GM23248 (cell line): ENCODE results near the gene PLK2. TPM values are rescaled to one million over a fixed set of nuclear protein-coding genes. Genes with fewer than 3 reads are reported as not detected.

Experiments
- DNase-seq: peaks from one replicate; pipeline ENCODE4 v3.0.0-alpha.2; 2015
- H2AFZ ChIP-seq: fragments of 200-600 bp; sonication (generic); 2 replicates; pipeline ENCODE4 v1.6.1; 2016; ENCODE audit warnings: antibody characterized with exemption
- H3F3A ChIP-seq: fragments of 200-600 bp; sonication (generic); 2 replicates; pipeline ENCODE4 v1.6.1; 2016; ENCODE audit warnings: mild to moderate bottlenecking, antibody characterized with exemption, mixed run types; ENCODE audit not compliant: insufficient read depth
- H3K27ac ChIP-seq: fragments of 200-600 bp; sonication (generic); 2 replicates; pipeline ENCODE4 v1.5.1; 2016; ENCODE audit warnings: mild to moderate bottlenecking
- H3K27me3 ChIP-seq: fragments of 200-600 bp; sonication (generic); replicated peaks from 2 replicates; pipeline ENCODE4 v1.6.1; 2016; ENCODE audit warnings: mild to moderate bottlenecking; ENCODE audit not compliant: insufficient read depth
- H3K36me3 ChIP-seq: fragments of 200-600 bp; sonication (generic); 2 replicates; pipeline ENCODE4 v1.6.1; 2016; ENCODE audit warnings: low read depth, mild to moderate bottlenecking
- H3K4me1 ChIP-seq: fragments of 200-600 bp; sonication (generic); 2 replicates; pipeline ENCODE4 v1.6.1; 2016; ENCODE audit warnings: mild to moderate bottlenecking; ENCODE audit not compliant: insufficient read depth
- H3K4me2 ChIP-seq: fragments of 200-600 bp; sonication (generic); one replicate; pipeline ENCODE4 v1.6.1; 2016; ENCODE audit warnings: mild to moderate bottlenecking; ENCODE audit not compliant: unreplicated experiment
- H3K4me3 ChIP-seq: fragments of 200-600 bp; sonication (generic); 2 replicates; pipeline ENCODE4 v1.5.1; 2016; ENCODE audit warnings: mild to moderate bottlenecking
- H3K79me2 ChIP-seq: fragments of 200-600 bp; sonication (generic); 2 replicates; pipeline ENCODE4 v1.6.1; 2016; ENCODE audit warnings: mild to moderate bottlenecking; ENCODE audit not compliant: insufficient read depth
- H3K9ac ChIP-seq: fragments of 200-600 bp; sonication (generic); 2 replicates; pipeline ENCODE4 v1.6.1; 2016; ENCODE audit warnings: mild to moderate bottlenecking
- H3K9me2 ChIP-seq: fragments of 200-600 bp; sonication (generic); 2 replicates; pipeline ENCODE4 v1.6.1; 2016; ENCODE audit warnings: mixed run types, mild to moderate bottlenecking, moderate library complexity; ENCODE audit not compliant: insufficient read depth
- H3K9me3 ChIP-seq: fragments of 200-600 bp; sonication (generic); one replicate; pipeline ENCODE4 v1.6.1; 2017; ENCODE audit warnings: low read depth
- H4K20me1 ChIP-seq: fragments of 200-600 bp; sonication (generic); 2 replicates; pipeline ENCODE4 v1.6.0; 2016; ENCODE audit not compliant: insufficient read depth
- EZH2 ChIP-seq: fragments of 200-600 bp; sonication (generic); IDR thresholded peaks from 2 replicates; pipeline ENCODE4 v1.6.1; 2018; ENCODE audit warnings: antibody characterized with exemption, mild to moderate bottlenecking; ENCODE audit not compliant: insufficient read depth, poor library complexity, severe bottlenecking
- EZH2phosphoT487 ChIP-seq: fragments of 200-600 bp; sonication (generic); IDR thresholded peaks from 2 replicates; pipeline ENCODE4 v1.6.1; 2018; ENCODE audit warnings: antibody characterized with exemption, moderate library complexity, mild to moderate bottlenecking, low read depth; ENCODE audit not compliant: insufficient read depth
- WGBS, 2 experiments: methylation state at CpG; one replicate each; pipeline ENCODE4 v1.1.6; 2015 to 2017; ENCODE audit warnings: low lambda C conversion rate in 2 of 2, low coverage in 1 of 2; ENCODE audit errors: missing lambda C conversion rate in 2 of 2; 5-methylcytosine and 5-hydroxymethylcytosine counted together
- in situ Hi-C: fragments of 300-500 bp; cut with MboI; formaldehyde crosslinking; loops from 2 replicates; pipeline ENCODE4 v1.15.0; 2020
- polyA plus RNA-seq: library from polyadenylated mRNA; unstranded; fragments of >200 nt; fragmentation: Nextera tagmentation; extraction: Ambion mirVana; gene quantifications from 2 replicates; pipeline ENCODE4 v1.2.1, GENCODE V29; 2016
- total RNA-seq: library from RNA; depleted of rRNA; stranded (reverse); fragments of >200 nt; shearing (Covaris generic); gene quantifications from 2 replicates; pipeline ENCODE4 v1.2.3, GENCODE V29; 2014

Gene PLK2
- total and polyA plus RNA-seq, 2 experiments from 2014 or later: 43.8 to 92.3 TPM

- Histone ChIP-seq H4K20me1 (no peaks in the 10 kb centered on the region), H3K27me3 (no peaks in the 10 kb centered on the region), H3K27ac (no peak overlapping the region), H3F3A (no peaks in the 10 kb centered on the region), H3K9me2 (no peaks in the 10 kb centered on the region), H2AFZ (no peak overlapping the region), H3K4me1 (no peaks in the 10 kb centered on the region), H3K79me2 (no peaks in the 10 kb centered on the region), H3K4me3 (no peak overlapping the region), H3K36me3 (no peaks in the 10 kb centered on the region), H3K9ac (no peak overlapping the region), H3K9me3 (no peaks in the 10 kb centered on the region), H3K4me2 (no peak overlapping the region)
- in situ Hi-C loops: no loop called here
- TF ChIP-seq EZH2phosphoT487 (no peak), EZH2 (no peak)
- 29 to 31% methylated on average over 3 of the region's 3 CpGs for WGBS, 2 experiments
- DNase-seq: no peak
Observed at GRCh38 chr5:58475404-58475803, 15.5 kb upstream of the PLK2 start.

GRCh38 chr5:58469896-58470295, 10.0 kb upstream of the PLK2 start:
- H3K4me1 ChIP-seq: no peaks in the 10 kb centered on the region
- H3F3A ChIP-seq: no peaks in the 10 kb centered on the region
- DNase-seq: no peak
- H3K9me2 ChIP-seq: no peaks in the 10 kb centered on the region
- TF ChIP-seq EZH2phosphoT487: no peak
- TF ChIP-seq EZH2: no peak
- no peaks in the 10 kb centered on the region for H4K20me1 ChIP-seq
- no peak overlapping the region for H3K9ac ChIP-seq
- in situ Hi-C loops: loop anchor here (10.0 to 25.0 kb wide), 3 partner anchors 685 to 1558 kb away; partner anchors contain the start of gene SETD9
- no peak overlapping the region for H3K27ac ChIP-seq
- WGBS, 2 experiments: 54 to 59% methylated on average over 2 of the region's 2 CpGs
- no peak overlapping the region for H2AFZ ChIP-seq
- no peaks in the 10 kb centered on the region for H3K9me3 ChIP-seq
- H3K79me2 ChIP-seq: no peaks in the 10 kb centered on the region
- no peaks in the 10 kb centered on the region for H3K27me3 ChIP-seq
- no peaks in the 10 kb centered on the region for H3K36me3 ChIP-seq
- no peak overlapping the region for H3K4me2 ChIP-seq
- H3K4me3 ChIP-seq: no peak overlapping the region

GRCh38 chr5:58466939-58467338, 7.1 kb upstream of the PLK2 start:
- H3K27me3 ChIP-seq: no peaks in the 10 kb centered on the region
- no peak overlapping the region for H3K27ac ChIP-seq
- no peak overlapping the region for H3K4me2 ChIP-seq
- TF ChIP-seq EZH2 (no peak), EZH2phosphoT487 (no peak)
- H3K4me1 ChIP-seq: peaks cover 5% of the 10 kb centered on the region; the same call in 1 of the 2 replicates
- no peak overlapping the region for H3K4me3 ChIP-seq
- no peaks in the 10 kb centered on the region for H3K36me3 ChIP-seq
- no peaks in the 10 kb centered on the region for H4K20me1 ChIP-seq
- DNase-seq: peak; percentile 60
- H3K9me3 ChIP-seq: no peaks in the 10 kb centered on the region
- in situ Hi-C loops: loop anchor here (10.0 to 25.0 kb wide), 3 partner anchors 682 to 1555 kb away; partner anchors contain the start of gene SETD9
- no peak overlapping the region for H3K9ac ChIP-seq
- no peaks in the 10 kb centered on the region for H3K9me2 ChIP-seq
- H2AFZ ChIP-seq: no peak overlapping the region
- no peaks in the 10 kb centered on the region for H3K79me2 ChIP-seq
- WGBS, 2 experiments: 46 to 48% methylated on average over 4 of the region's 4 CpGs
- no peaks in the 10 kb centered on the region for H3F3A ChIP-seq

GRCh38 chr5:58462623-58463230, 2.8 kb upstream of the PLK2 start:
- Histone ChIP-seq H3K4me3 (no peak overlapping the region), H2AFZ (0 out of 2 replicates have a peak overlapping the region, but pooled peaks have one; percentile 41), H3K4me1 (peaks cover 11% of the 10 kb centered on the region), H3K4me2 (no peak overlapping the region), H3K9me3 (no peaks in the 10 kb centered on the region), H3K27ac (no peak overlapping the region), H3K79me2 (peaks cover 21% of the 10 kb centered on the region), H3K9me2 (no peaks in the 10 kb centered on the region), H3K27me3 (no peaks in the 10 kb centered on the region), H4K20me1 (no peaks in the 10 kb centered on the region), H3F3A (0 out of 2 replicates have a peak, but pooled peaks cover 6% of the 10 kb centered on the region), H3K36me3 (peaks cover 9% of the 10 kb centered on the region), H3K9ac (no peak overlapping the region)
- DNase-seq: peak; percentile 70
- in situ Hi-C loops: loop anchor here (5.0 to 25.0 kb wide), 5 partner anchors 678 to 1550 kb away; partner anchors contain the start of gene SETD9
- no peak for TF ChIP-seq EZH2
- TF ChIP-seq EZH2phosphoT487: no peak
- 3% methylated on average over 4 of the region's 4 CpGs for WGBS, 2 experiments
